GM12892 (cell line): ENCODE results near the gene CNDP1.
"Not testable (repeated sequence)": the region's sequence is repeated elsewhere in the genome, so short reads cannot be mapped to it uniquely, and the experiment has no call there.

Experiments
- POLR2A ChIP-seq: IDR thresholded peaks from 2 replicates; pipeline ENCODE4 v1.6.1; 2011; ENCODE audit warnings: low read depth, low read length, control low read depth
- POLR2AphosphoS5 ChIP-seq: IDR thresholded peaks from 2 replicates; pipeline ENCODE4 v1.6.1; 2011; ENCODE audit warnings: low read depth, low read length, control low read depth
- TAF1 ChIP-seq: IDR thresholded peaks from 2 replicates; pipeline ENCODE4 v1.6.1; 2011; ENCODE audit warnings: low read depth, mild to moderate bottlenecking, control low read depth, low read length, borderline replicate concordance

DNA sequence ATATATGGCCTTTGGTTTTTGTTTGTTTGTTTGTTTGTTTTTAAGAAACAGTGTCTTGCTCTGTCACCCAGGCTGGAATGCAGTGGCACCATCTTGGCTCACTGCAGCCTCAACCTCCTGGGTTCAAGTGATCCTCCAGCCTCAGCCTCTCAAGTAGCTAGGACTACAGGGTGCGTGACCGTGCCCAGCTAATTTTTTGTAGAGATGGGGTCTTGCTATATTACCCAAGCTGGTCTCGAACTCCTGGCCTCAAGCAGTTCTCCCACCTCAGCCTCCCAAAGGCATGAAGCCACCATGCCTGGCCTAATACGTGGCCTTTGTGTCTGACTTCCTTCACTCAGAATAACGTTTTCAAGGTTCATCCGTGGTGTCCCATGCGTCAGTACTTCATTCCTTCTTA, 9.4 kb upstream of the CNDP1 start:
- TF ChIP-seq TAF1, POLR2AphosphoS5, POLR2A: not testable (repeated sequence)
